Stomach smooth muscle (tissue), 2 donors: ENCODE measurements around the gene SKP1.
A peak's percentile ranks its signal among the peaks of the same experiment; 100 is the strongest.
"Not testable (repeated sequence)": the region's sequence is repeated elsewhere in the genome, so short reads cannot be mapped to it uniquely, and the experiment has no call there.

Experiments
- H3K27ac ChIP-seq: one replicate; pipeline ENCODE4 v1.7.0; 2013; ENCODE audit warnings: mild to moderate bottlenecking, low read length, inconsistent platforms
- H3K27me3 ChIP-seq, 2 donors: one replicate each; pipeline ENCODE4 v1.7.0; 2013; ENCODE audit warnings: low read length in 2 of 2; ENCODE audit not compliant: insufficient read depth in 2 of 2, control insufficient read depth in 1 of 2
- H3K36me3 ChIP-seq, 2 donors: one replicate each; pipeline ENCODE4 v1.7.0; 2013; ENCODE audit warnings: low read length in 2 of 2; ENCODE audit not compliant: control insufficient read depth in 2 of 2, insufficient read depth in 2 of 2
- H3K4me1 ChIP-seq: one replicate; pipeline ENCODE4 v1.7.0; 2013; ENCODE audit warnings: low read length; ENCODE audit not compliant: control insufficient read depth, insufficient read depth
- H3K4me3 ChIP-seq, 2 donors: one replicate each; pipeline ENCODE4 v1.7.0; 2013; ENCODE audit warnings: low read length in 2 of 2
- H3K9ac ChIP-seq, 2 donors: one replicate each; pipeline ENCODE4 v1.7.0; 2013; ENCODE audit warnings: low read length in 2 of 2, mild to moderate bottlenecking in 1 of 2
- H3K9me3 ChIP-seq, 2 donors: one replicate each; pipeline ENCODE4 v1.7.0; 2013; ENCODE audit warnings: low read length in 2 of 2; ENCODE audit not compliant: control insufficient read depth in 2 of 2
- donor health status: healthy.
- donor health status: Pancreatic carcinoma.

The SKP1 gene

DNA sequence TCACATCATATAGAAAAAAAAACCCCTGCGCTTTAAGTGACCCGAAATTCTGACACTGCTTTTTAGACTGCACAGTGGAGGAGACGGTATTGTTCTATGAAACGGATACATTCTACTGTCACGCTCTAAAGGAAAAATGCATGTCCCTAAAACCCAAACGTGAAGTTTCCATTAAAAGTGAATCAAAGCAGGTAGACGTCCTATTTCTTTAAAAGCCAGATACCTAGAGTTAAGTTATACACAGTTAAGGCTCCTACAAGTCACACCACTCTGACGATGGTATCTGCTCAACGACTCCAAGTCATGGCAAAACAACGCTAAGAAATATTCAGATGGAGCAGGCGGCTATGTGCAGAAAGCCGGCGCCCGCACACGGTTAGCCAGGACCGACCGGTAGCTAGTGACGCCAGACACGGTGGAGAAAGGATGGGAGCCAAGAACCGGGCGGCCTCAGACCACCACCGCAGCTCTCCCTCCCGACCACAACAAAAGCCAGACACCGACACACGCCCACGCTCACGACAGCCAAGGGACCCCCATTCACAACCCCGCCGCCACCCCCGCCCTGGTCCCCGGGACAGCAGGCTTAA, 734 bp downstream of the SKP1 start:
- H3K36me3 ChIP-seq: peaks cover 8 to 13% of the 10 kb centered on the region in 2 donors

DNA sequence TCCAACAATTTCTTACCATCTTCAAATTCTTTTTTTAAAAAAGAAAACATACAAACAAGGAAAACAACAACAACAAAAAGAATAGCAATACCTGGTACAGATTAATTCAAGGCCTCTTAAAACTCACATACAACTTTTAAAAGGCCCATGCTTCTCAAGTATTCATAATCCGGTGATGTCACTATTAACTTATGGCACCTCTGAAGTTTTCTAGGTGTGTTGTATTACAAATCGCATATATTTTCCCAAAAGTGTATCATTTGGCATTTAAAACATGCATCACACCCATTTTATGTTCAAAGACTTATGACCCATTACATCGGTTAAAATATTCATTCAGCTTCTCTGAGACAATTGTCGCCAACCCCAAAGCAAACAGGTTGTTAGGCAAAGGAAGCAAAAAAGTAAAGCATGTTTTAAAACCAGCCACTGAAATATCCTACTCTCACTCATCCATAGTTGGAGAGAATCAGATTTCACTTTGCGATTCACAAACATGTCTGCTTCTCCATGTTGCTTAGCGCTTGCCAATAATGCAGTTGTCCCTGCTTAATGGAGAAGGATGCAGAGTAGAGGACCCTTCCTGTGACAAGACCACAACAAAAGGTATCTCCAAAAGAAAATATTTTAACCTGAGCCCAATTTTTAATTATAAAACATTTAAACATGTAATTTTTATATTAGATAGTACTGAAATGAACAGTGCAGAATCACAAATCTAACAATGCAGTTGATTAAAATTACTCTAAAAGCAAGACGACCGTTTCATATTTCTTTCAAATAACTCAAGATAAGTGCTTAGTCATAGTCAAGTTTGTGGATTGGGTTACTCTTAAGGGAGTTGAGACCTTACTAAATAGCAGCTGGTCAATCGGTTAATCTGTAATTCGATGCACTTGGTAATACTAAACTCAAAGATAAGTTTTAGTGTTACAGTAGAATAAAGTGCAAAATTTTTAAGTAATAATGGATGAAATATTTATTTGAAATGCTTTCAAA, 1.6 kb downstream of the SKP1 start:
- H3K4me1 ChIP-seq: peaks cover 5% of the 10 kb centered on the region
- H3K9ac ChIP-seq: peak overlapping the region; percentile 95 to 98
- peak overlapping the region; percentile 99 for H3K27ac ChIP-seq
- no peaks in the 10 kb centered on the region for H3K27me3 ChIP-seq
- peak overlapping the region; percentile 89 to 98 for H3K4me3 ChIP-seq
- H3K9me3 ChIP-seq: no peaks in the 10 kb centered on the region
- peaks cover 8 to 22% of the 10 kb centered on the region in 2 donors for H3K36me3 ChIP-seq

More for the DNA sequence above, 734 bp downstream of the SKP1 start:
- peaks cover 5% of the 10 kb centered on the region for H3K4me1 ChIP-seq
- peak overlapping the region; percentile 99 for H3K27ac ChIP-seq
- H3K9me3 ChIP-seq: no peaks in the 10 kb centered on the region
- H3K9ac ChIP-seq: peak overlapping the region; percentile 95 to 98
- peak overlapping the region; percentile 89 to 98 for H3K4me3 ChIP-seq
- H3K27me3 ChIP-seq: no peaks in the 10 kb centered on the region

- H3K27ac ChIP-seq: no peak overlapping the region
- H3K4me3 ChIP-seq: no peak overlapping the region
- H3K9me3 ChIP-seq: no peaks in the 10 kb centered on the region
- H3K27me3 ChIP-seq: no peaks in the 10 kb centered on the region
- peaks cover 17 to 31% of the 10 kb centered on the region in 2 donors for H3K36me3 ChIP-seq
- no peaks in the 10 kb centered on the region for H3K4me1 ChIP-seq
- no peak overlapping the region for H3K9ac ChIP-seq
These were observed 4.8 kb downstream of the SKP1 start for GRCh38 chr5:134171972-134172371.

DNA sequence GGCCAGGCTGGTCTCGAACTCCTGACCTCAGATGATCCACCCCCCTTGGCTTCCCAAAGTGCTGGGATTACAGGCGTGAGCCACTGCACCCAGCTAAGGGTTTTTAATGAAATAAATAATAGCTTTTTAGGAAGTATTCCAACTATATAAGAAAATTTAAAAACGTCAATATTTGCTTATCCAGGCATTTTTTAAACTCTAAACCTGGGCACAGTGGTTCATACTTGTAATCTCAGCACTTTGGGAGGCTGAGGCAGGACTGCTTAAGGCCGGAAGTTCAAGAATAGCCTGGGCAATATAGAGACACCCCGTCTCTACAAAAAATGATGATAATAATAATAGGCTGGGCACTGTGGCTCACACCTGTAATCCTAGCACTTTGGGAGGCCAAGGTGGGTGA, 14.2 kb downstream of the SKP1 start:
- Histone ChIP-seq H3K27ac (no peak overlapping the region), H3K9ac (no peak overlapping the region), H3K36me3 (peaks cover 28 to 31% of the 10 kb centered on the region in 2 donors), H3K4me1 (no peaks in the 10 kb centered on the region), H3K27me3 (no peaks in the 10 kb centered on the region), H3K4me3 (no peak overlapping the region), H3K9me3 (no peaks in the 10 kb centered on the region)

- Histone ChIP-seq H3K9me3 (no peaks in the 10 kb centered on the region), H3K27ac (no peak overlapping the region), H3K36me3 (peaks cover 28 to 30% of the 10 kb centered on the region in 2 donors)
These were observed 15.0 kb downstream of the SKP1 start for GRCh38 chr5:134161513-134162395.

GRCh38 chr5:134153657-134154056, 23.1 kb downstream of the SKP1 start:
- Histone ChIP-seq H3K9me3 (no peaks in the 10 kb centered on the region), H3K4me3 (no peak overlapping the region), H3K27me3 (no peaks in the 10 kb centered on the region), H3K36me3 (peaks cover 51 to 55% of the 10 kb centered on the region in 2 donors), H3K9ac (no peak overlapping the region), H3K4me1 (peaks cover 16% of the 10 kb centered on the region), H3K27ac (no peak overlapping the region)

More at GRCh38 chr5:134161513-134162395, 15.0 kb downstream of the SKP1 start:
- H3K27me3 ChIP-seq: no peaks in the 10 kb centered on the region
- H3K4me3 ChIP-seq: no peak overlapping the region
- H3K4me1 ChIP-seq: no peaks in the 10 kb centered on the region
- H3K9ac ChIP-seq: no peak overlapping the region

DNA sequence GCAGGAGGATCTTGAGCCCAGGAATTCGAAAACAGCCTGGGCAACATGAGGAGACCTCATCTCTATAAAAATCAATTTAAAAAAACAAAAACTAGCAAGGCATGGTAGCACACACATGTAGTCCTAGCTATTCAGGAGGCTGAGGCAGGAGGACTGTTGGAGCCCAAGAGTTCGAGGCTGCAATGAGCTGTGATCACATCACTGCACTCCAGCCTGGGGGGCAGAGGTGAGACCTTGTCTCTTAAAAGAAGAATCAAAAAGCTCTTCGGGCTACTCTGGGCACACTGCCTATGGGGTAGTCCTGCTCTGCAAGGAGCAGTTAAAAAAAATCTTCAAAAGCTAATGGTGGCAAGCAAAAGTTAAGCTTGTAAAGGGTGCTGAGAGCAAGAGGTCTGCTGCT, 23.5 kb downstream of the SKP1 start:
- Histone ChIP-seq H3K4me3 (no peak overlapping the region), H3K9ac (no peak overlapping the region), H3K36me3 (peaks cover 49 to 52% of the 10 kb centered on the region in 2 donors), H3K27ac (no peak overlapping the region), H3K27me3 (no peaks in the 10 kb centered on the region), H3K4me1 (peaks cover 16% of the 10 kb centered on the region), H3K9me3 (no peaks in the 10 kb centered on the region)

DNA sequence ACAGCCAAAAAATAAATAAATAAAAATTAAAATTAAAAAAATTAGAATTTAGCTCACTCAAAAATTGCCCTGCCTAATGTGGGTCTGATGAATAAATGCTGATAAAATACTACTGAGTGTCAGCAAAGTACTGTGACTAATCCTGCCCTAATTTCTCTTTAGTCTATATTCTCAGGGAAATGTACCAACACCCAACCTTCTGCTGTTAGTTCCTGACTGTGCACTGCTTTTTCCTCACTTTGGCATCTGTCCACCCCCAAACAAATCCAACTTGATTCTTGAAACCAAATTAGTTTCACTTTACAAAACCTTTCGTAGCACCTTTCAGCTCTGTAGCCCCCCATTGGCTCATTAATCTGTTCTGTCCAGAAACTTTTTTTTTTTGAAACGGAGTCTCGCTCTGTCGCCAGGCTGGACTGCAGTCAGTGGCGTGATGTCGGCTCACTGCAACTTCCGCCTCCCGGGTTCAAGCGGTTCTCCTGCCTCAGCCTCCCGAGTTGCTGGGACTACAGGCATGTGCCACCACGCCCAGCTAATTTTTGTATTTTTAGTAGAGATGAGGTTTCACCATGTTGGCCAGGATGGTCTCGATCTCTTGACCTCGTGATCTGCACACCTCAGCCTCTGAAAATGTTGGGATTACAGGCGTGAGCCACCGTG, 24.4 kb downstream of the SKP1 start:
- H3K4me3 ChIP-seq, H3K27me3 ChIP-seq, H3K9ac ChIP-seq, H3K27ac ChIP-seq, H3K9me3 ChIP-seq: not testable (repeated sequence)
- Histone ChIP-seq H3K4me1 (peaks cover 16% of the 10 kb centered on the region), H3K36me3 (peaks cover 48 to 49% of the 10 kb centered on the region in 2 donors)

- H3K4me3 ChIP-seq: no peak overlapping the region
- no peaks in the 10 kb centered on the region for H3K9me3 ChIP-seq
- peaks cover 17% of the 10 kb centered on the region for H3K4me1 ChIP-seq
- no peaks in the 10 kb centered on the region for H3K27me3 ChIP-seq
- peaks cover 49 to 51% of the 10 kb centered on the region in 2 donors for H3K36me3 ChIP-seq
- H3K27ac ChIP-seq: no peak overlapping the region
- H3K9ac ChIP-seq: no peak overlapping the region
These were observed 25.0 kb downstream of the SKP1 start for GRCh38 chr5:134151723-134152122.
